GM21423 (cell line): ENCODE data around the gene FABP3.

ENCODE experiments used
- ATAC-seq: cut with Tn5 transposase; IDR thresholded peaks from one replicate; pipeline ENCODE4 v1.9.1; 2021; ENCODE audit warnings: mild to moderate bottlenecking, moderate library complexity; ENCODE audit not compliant: unreplicated experiment

FABP3 gene

GRCh38 chr1:31373056-31373896 lies at the start of gene FABP3:
Gene FABP3, minus strand, starts transcription at chr1:31373076. Its CDS starts 62 bp downstream, at chr1:31373014.
- no peak for ATAC-seq

GRCh38 chr1:31421371-31422040 lies 48.6 kb upstream of the FABP3 start:
- no peak for ATAC-seq

GRCh38 chr1:31420716-31421115 lies 47.8 kb upstream of the FABP3 start:
- no peak for ATAC-seq

GRCh38 chr1:31418626-31419323 lies 45.9 kb upstream of the FABP3 start:
- no peak for ATAC-seq

- ATAC-seq: no peak
Observed at GRCh38 chr1:31417148-31417547, 44.3 kb upstream of the FABP3 start.

- no peak for ATAC-seq
Observed at GRCh38 chr1:31416101-31416736, 43.3 kb upstream of the FABP3 start.

GRCh38 chr1:31415658-31416057 lies 42.8 kb upstream of the FABP3 start:
- no peak for ATAC-seq

GRCh38 chr1:31414980-31415370 lies 42.1 kb upstream of the FABP3 start:
- no peak for ATAC-seq

- no peak for ATAC-seq
Observed at GRCh38 chr1:31413405-31414001, 40.6 kb upstream of the FABP3 start.

- no peak for ATAC-seq
Observed at GRCh38 chr1:31412732-31413404, 40.0 kb upstream of the FABP3 start, which contains the start of gene SERINC2. Gene SERINC2, plus strand, starts transcription at chr1:31413213. Its CDS starts 53 bp downstream, at chr1:31413266.

- ATAC-seq: no peak
Observed at GRCh38 chr1:31412205-31412604, 39.3 kb upstream of the FABP3 start.

- ATAC-seq: no peak
Observed at GRCh38 chr1:31410871-31411270, 38.0 kb upstream of the FABP3 start.

- ATAC-seq: no peak
Observed at GRCh38 chr1:31409946-31410858, 37.3 kb upstream of the FABP3 start.

- ATAC-seq: no peak
Observed at GRCh38 chr1:31408788-31409318, 36.0 kb upstream of the FABP3 start.

GRCh38 chr1:31407029-31407626 lies 34.3 kb upstream of the FABP3 start:
- no peak for ATAC-seq

- ATAC-seq: no peak
Observed at GRCh38 chr1:31405578-31406245, 32.8 kb upstream of the FABP3 start.

GRCh38 chr1:31401241-31401640 lies 28.4 kb upstream of the FABP3 start:
- no peak for ATAC-seq

- ATAC-seq: no peak
Observed at GRCh38 chr1:31400393-31400792, 27.5 kb upstream of the FABP3 start.
